Pancreas (tissue), 10 donors: ENCODE measurements around the gene SLC2A8. TPM values are rescaled to one million over a fixed set of nuclear protein-coding genes. Genes with fewer than 3 reads are reported as not detected.
A peak's percentile ranks its signal among the peaks of the same experiment; 100 is the strongest.

Experiments
- ATAC-seq, 4 donors: fragments of 200-7000 bp; cut with Tn5 transposase; one replicate each; pipeline versions ENCODE4 v1.8.0 to v1.9.1; 2020; ENCODE audit warnings: mild to moderate bottlenecking in 4 of 4, moderate library complexity in 4 of 4
- DNase-seq, 6 donors: peaks; one replicate each; pipeline ENCODE4 v3.0.0-alpha.2; 2020
- FAIRE-seq: peaks from 2 replicates; lab custom pipeline; 2012; peaks lifted over from hg19 to GRCh38; lab: Jason Lieb, UNC
- H3K27ac ChIP-seq, 4 donors: fragments of 200-600 bp; sonication (generic); 1 replicate in 3 of 4; 2 replicates in 1 of 4; pipeline versions ENCODE4 v1.5.0 to v1.8.0; 2020
- H3K27me3 ChIP-seq, 4 donors: fragments of 200-600 bp; one replicate each; pipeline ENCODE4 v1.8.0; 2021
- H3K36me3 ChIP-seq, 3 donors: fragments of 200-600 bp; sonication (generic) in 1 of 3; one replicate each; pipeline versions ENCODE4 v1.5.0 to v1.8.0; 2020 to 2021
- H3K4me1 ChIP-seq, 3 donors: fragments of 200-600 bp; one replicate each; pipeline ENCODE4 v1.8.0; 2021
- H3K4me3 ChIP-seq, 4 donors: fragments of 200-600 bp; sonication (generic) in 2 of 4; one replicate each; pipeline versions ENCODE4 v1.5.0 to v1.8.0; 2020 to 2021
- H3K9me3 ChIP-seq, 4 donors: fragments of 200-600 bp; one replicate each; pipeline ENCODE4 v1.8.0; 2021
- WGBS, 2 donors: extraction: QIAGEN DNeasy Blood & Tissue Kit; methylation state at CpG; one replicate each; pipeline ENCODE4 v1.1.7; 2013; 5-methylcytosine and 5-hydroxymethylcytosine counted together
- intact Hi-C, 3 donors: fragments of 100-400 bp; cut with DNase I; formaldehyde crosslinking; loops; one replicate each; pipeline versions ENCODE4 v1.11.1 to v1.14.2; 2022
- polyA plus RNA-seq, 2 donors: library from polyadenylated mRNA; stranded (reverse); fragments of 200-250 nt; gene quantifications; one replicate each; pipeline ENCODE4 v1.2.3, GENCODE V29; 2013
- total RNA-seq, 6 donors: library from RNA; stranded (reverse); fragmentation: NEBNext Ultra II Directional in 4 of 6; extraction: Animal tissue kit (Norgen Biotek cat#: 25700) in 4 of 6; gene quantifications; one replicate each; pipeline versions ENCODE4 v1.2.1 to v1.2.4, GENCODE V29; 2021 to 2023
- TF ChIP-seq, protein P1 (sequence below), 4 donors: fragments of 200-600 bp; sonication (generic) in 3 of 4; IDR thresholded peaks; one replicate each; pipeline versions ENCODE4 v1.5.0 to v1.8.0; 2021; ENCODE audit warnings: antibody characterized with exemption in 4 of 4
- donor health status: healthy with polysubstance abuse.
- donor health status: DM: no; HTN: no; CAD: no; lungs with moderate emphysema.
- donor health status: DM: no; HTN: no; CAD: no.
- donor health status: control.
- donor health status: control.
- donor health status: Bipolar disorder and iron deficiency.
- donor health status: DM: yes; HTN: yes; CAD: no.
- donor health status: DM: no; HTN: no; CAD: no.
- donor health status: DM: no; HTN: no; CAD: no.
- donor health status: DM: yes; HTN: yes; CAD: no.

SLC2A8 gene
- total and polyA plus RNA-seq, 8 donors = 5.5 to 18.9 (median 7.7) TPM

DNA sequence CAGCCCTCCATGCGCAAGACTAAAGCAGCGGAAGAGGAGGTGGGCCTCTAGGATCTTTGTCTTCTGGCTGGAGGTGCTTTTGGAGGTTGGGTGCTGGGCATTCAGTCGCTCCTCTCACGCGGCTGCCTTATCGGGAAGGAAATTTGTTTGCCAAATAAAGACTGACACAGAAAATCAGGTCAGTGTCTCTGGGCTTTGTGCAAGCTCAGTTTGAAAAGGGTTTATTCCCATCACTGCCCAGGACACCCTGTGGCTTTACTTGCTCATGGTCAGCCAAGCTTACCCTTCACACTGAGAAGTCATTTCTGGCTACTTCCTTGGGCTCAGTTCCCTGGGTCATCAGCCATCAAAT is 10.5 kb downstream of the SLC2A8 start:
- 48 to 60% methylated on average over 6 of the region's 6 CpGs for WGBS, 2 donors
- H3K4me1 ChIP-seq = no peaks in the 10 kb centered on the region
- intact Hi-C loops = no loop called here
- no peaks in the 10 kb centered on the region for H3K27me3 ChIP-seq
- DNase-seq = no peak
- H3K36me3 ChIP-seq = peaks cover 0 to 8% (median 0%) of the 10 kb centered on the region in 3 donors
- no peak overlapping the region for H3K4me3 ChIP-seq
- no peak for FAIRE-seq
- ATAC-seq = no peak
- TF ChIP-seq, protein P1, sequence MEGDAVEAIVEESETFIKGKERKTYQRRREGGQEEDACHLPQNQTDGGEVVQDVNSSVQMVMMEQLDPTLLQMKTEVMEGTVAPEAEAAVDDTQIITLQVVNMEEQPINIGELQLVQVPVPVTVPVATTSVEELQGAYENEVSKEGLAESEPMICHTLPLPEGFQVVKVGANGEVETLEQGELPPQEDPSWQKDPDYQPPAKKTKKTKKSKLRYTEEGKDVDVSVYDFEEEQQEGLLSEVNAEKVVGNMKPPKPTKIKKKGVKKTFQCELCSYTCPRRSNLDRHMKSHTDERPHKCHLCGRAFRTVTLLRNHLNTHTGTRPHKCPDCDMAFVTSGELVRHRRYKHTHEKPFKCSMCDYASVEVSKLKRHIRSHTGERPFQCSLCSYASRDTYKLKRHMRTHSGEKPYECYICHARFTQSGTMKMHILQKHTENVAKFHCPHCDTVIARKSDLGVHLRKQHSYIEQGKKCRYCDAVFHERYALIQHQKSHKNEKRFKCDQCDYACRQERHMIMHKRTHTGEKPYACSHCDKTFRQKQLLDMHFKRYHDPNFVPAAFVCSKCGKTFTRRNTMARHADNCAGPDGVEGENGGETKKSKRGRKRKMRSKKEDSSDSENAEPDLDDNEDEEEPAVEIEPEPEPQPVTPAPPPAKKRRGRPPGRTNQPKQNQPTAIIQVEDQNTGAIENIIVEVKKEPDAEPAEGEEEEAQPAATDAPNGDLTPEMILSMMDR (IDR thresholded peaks at IDR 0.05) = no peak
- no peak overlapping the region for H3K27ac ChIP-seq
- no peaks in the 10 kb centered on the region for H3K9me3 ChIP-seq

DNA sequence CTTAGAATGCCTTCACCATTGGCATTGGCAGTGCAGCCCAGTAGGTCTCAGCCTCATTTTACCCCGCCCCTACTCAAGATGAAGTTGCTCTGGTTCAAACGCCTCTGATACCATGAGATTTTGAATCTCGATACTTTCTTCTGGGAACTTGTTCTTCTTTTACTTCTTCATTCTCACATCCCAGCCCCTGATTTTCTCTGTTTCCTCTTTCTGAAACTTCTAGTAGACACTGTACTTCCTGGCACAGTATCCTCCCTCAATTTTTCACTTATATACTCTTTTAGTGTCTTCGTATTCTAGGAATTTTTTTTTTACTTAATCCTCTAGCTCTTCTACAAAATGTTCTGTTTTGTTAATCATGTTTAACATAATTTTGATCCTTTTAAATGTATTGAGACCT is 14.2 kb downstream of the SLC2A8 start:
- peak in 2 of 4 donors; percentile 49 to 57 for ATAC-seq
- DNase-seq = no peak
- Histone ChIP-seq H3K27me3 (no peaks in the 10 kb centered on the region), H3K4me3 (no peak overlapping the region), H3K9me3 (no peaks in the 10 kb centered on the region), H3K4me1 (no peaks in the 10 kb centered on the region), H3K36me3 (no peaks in the 10 kb centered on the region), H3K27ac (no peak overlapping the region)
- no peak for FAIRE-seq
- intact Hi-C loops = no loop called here
- TF ChIP-seq, protein P1 (IDR thresholded peaks at IDR 0.05) = no peak
- WGBS, 2 donors = 86 to 91% methylated on average over 4 of the region's 4 CpGs

DNA sequence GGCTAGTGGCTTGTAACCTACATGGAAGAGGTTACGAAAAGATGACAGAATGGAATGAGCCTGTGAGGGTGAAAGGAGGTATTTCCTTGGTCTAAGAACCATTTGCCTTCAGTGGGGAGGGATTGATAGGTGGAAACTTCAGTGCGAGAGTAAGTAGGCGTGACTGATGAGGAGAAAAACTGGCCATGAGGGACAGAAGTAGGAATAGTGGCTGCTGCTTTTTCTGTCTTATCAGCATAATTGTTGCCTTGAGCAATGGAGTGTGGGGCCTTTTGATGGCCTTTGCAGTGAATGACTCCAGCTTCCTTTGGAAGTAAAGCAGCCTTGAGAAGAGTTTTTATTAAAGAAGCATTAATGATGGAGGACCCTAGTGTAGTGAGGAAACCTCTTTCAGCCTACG is 18.2 kb downstream of the SLC2A8 start:
- intact Hi-C loops = no loop called here
- no peaks in the 10 kb centered on the region for H3K9me3 ChIP-seq
- no peaks in the 10 kb centered on the region for H3K4me1 ChIP-seq
- no peak for DNase-seq
- no peak for FAIRE-seq
- ATAC-seq = no peak
- WGBS, 2 donors = 93 to 98% methylated on average over 4 of the region's 4 CpGs
- H3K27me3 ChIP-seq = no peaks in the 10 kb centered on the region
- no peak overlapping the region for H3K27ac ChIP-seq
- TF ChIP-seq, protein P1 (IDR thresholded peaks at IDR 0.05) = no peak
- no peak overlapping the region for H3K4me3 ChIP-seq
- no peaks in the 10 kb centered on the region for H3K36me3 ChIP-seq

DNA sequence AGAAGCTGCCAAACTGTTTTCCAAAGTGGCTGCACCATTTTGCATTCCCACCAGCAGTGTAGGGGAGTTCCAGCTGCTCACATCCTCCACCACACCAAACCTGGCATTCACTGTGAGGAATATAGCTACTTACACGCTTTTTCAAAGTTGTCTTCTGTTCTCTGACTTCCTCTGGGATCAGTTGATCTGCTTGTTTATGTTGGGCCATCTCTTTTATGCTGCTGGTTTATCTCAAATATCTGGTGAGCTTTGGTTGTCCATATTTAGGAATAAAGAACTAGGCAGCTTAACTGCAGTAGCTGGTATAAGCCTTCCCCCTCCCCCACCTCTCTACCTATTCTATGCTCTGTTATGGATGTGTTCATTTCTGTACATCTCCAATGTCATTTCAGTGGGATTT is 18.7 kb downstream of the SLC2A8 start:
- Histone ChIP-seq H3K36me3 (no peaks in the 10 kb centered on the region), H3K4me1 (no peaks in the 10 kb centered on the region), H3K9me3 (no peaks in the 10 kb centered on the region), H3K27ac (no peak overlapping the region), H3K4me3 (no peak overlapping the region), H3K27me3 (no peaks in the 10 kb centered on the region)
- TF ChIP-seq, protein P1 (IDR thresholded peaks at IDR 0.05) = no peak
- WGBS, 2 donors = 82 to 83% methylated on average over 1 of the region's 1 CpG
- DNase-seq (no peak), FAIRE-seq (no peak), ATAC-seq (no peak)
- intact Hi-C loops = no loop called here

DNA sequence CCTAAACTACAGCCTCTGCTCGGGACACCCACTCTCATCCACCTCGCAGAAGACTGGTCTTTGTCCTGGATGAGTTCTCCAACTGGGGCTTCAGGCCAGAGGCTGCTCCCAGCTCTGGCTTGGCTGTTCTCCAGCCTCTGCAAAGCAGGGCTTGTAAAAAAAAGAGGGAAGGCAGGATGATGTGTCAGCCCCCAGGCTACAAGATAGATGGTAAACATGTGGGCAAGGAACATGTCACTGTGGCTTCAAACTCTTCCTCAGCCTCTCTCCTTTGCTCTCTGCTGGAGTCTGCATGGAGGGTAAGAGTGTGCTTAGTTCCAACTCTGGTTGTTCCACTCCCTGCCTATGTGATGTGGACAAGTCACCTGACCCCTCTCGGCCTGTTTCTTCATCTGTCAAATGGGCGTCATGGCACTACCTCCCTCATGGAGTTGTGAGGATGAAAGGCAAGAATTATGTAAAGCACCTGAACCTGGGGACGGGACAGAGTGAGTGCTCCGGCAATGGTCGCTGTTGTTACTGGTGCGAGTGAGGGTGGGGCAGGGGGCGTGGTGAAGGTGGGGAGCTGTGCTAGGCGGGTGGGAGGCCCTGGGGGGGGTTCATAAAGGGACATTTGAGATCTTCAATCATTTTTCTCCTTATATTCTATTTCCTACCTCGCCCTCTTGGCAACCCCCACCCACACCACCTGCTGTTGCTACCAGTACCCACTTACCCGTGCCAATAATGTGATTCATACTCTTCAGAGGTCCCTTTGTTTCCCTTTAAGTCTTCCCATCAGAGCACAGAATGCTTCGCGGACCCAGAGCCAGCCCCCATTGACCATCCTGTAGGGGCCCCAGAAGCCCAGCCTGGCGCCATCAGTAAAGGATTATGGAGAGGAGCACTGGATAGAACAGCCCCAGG is 20.4 kb downstream of the SLC2A8 start:
- no peak for DNase-seq
- 85 to 94% methylated on average over 15 of the region's 15 CpGs for WGBS, 2 donors
- ATAC-seq = no peak
- no peak for FAIRE-seq
- Histone ChIP-seq H3K9me3 (no peaks in the 10 kb centered on the region), H3K27ac (no peak overlapping the region), H3K4me3 (no peak overlapping the region), H3K36me3 (no peaks in the 10 kb centered on the region), H3K27me3 (no peaks in the 10 kb centered on the region), H3K4me1 (peaks cover 0 to 9% (median 0%) of the 10 kb centered on the region in 3 donors)
- TF ChIP-seq, protein P1 (IDR thresholded peaks at IDR 0.05) = no peak
- intact Hi-C loops = no loop called here
